SK-N-SH treated with all-trans-retinoic acid at 6 μM for 48 hours (cell line): ENCODE results near the gene SCFD2.
"Not testable (repeated sequence)": the region's sequence is repeated elsewhere in the genome, so short reads cannot be mapped to it uniquely, and the experiment has no call there.

Source experiments
- ARNTL ChIP-seq: fragments of 450-650 bp; formaldehyde crosslinking; IDR thresholded peaks from 2 replicates; pipeline ENCODE4 v1.5.0; 2020; ENCODE audit warnings: low read depth, mild to moderate bottlenecking, moderate library complexity, borderline replicate concordance
- CREB5 ChIP-seq: fragments of 250-450 bp; sonication (Bioruptor Pico); IDR thresholded peaks from 2 replicates; pipeline ENCODE4 v1.5.1; 2020; ENCODE audit warnings: low read depth, mild to moderate bottlenecking, moderate library complexity
- CSDC2 ChIP-seq: fragments of 250-450 bp; sonication (Bioruptor Pico); IDR thresholded peaks from 2 replicates; pipeline ENCODE4 v1.5.0; 2020; ENCODE audit warnings: mild to moderate bottlenecking, moderate library complexity
- CSRNP3 ChIP-seq: fragments of 250-450 bp; sonication (Bioruptor Pico); IDR thresholded peaks from 2 replicates; pipeline ENCODE4 v1.5.1; 2021; ENCODE audit warnings: mild to moderate bottlenecking, moderate library complexity
- ISL1 ChIP-seq: fragments of 250-450 bp; sonication (Bioruptor Pico); IDR thresholded peaks from 2 replicates; pipeline ENCODE4 v2.1.2; 2022; ENCODE audit warnings: mild to moderate bottlenecking, moderate library complexity
- OSR1 ChIP-seq: fragments of 250-450 bp; sonication (Bioruptor Pico); IDR thresholded peaks from 2 replicates; pipeline ENCODE4 v1.8.0; 2022; ENCODE audit warnings: moderate library complexity, mild to moderate bottlenecking, inconsistent platforms
- PPARA ChIP-seq: fragments of 250-450 bp; sonication (Bioruptor Pico); IDR thresholded peaks from 2 replicates; pipeline ENCODE4 v1.5.0; 2020; ENCODE audit warnings: mild to moderate bottlenecking, borderline replicate concordance
- RARB ChIP-seq: fragments of 250-450 bp; sonication (Bioruptor Pico); IDR thresholded peaks from 2 replicates; pipeline ENCODE4 v1.8.0; 2021; ENCODE audit warnings: mild to moderate bottlenecking, moderate library complexity
- TOX ChIP-seq: fragments of 250-450 bp; sonication (Bioruptor Pico); IDR thresholded peaks from 2 replicates; pipeline ENCODE4 v1.8.0; 2021; ENCODE audit warnings: mild to moderate bottlenecking, moderate library complexity, borderline replicate concordance
- ZNF565 ChIP-seq: fragments of 450-650 bp; formaldehyde crosslinking; conservative IDR thresholded peaks from 2 replicates; pipeline ENCODE4 v1.5.0; 2020; ENCODE audit warnings: low read depth, mild to moderate bottlenecking, moderate library complexity

GRCh38 chr4:53346392-53346791 is 19.5 kb downstream of the SCFD2 start:
- TF ChIP-seq OSR1 (CRISPR knock-in tag); ARNTL (CRISPR knock-in tag); CREB5 (CRISPR knock-in tag); TOX; CSDC2 (CRISPR knock-in tag); CSRNP3 (CRISPR knock-in tag); PPARA (CRISPR knock-in tag); RARB; ISL1 (CRISPR knock-in tag); ZNF565 (CRISPR knock-in tag): not testable (repeated sequence)
